Large intestine (tissue), 3 donors: Measurements from ENCODE around the gene BRAT1. TPM values are rescaled to one million over a fixed set of nuclear protein-coding genes. Genes with fewer than 3 reads are reported as not detected.

Experiments
- DNase-seq, 2 donors: peaks; one replicate each; pipeline versions ENCODE4 v3.0.0 to v3.0.0-alpha.2; 2013
- H3K27ac ChIP-seq: one replicate; pipeline ENCODE4 v1.5.1; 2013; ENCODE audit warnings: low read length
- H3K27me3 ChIP-seq: 2 replicates; pipeline ENCODE4 v1.6.1; 2013; ENCODE audit warnings: low read length; ENCODE audit not compliant: control insufficient read depth, insufficient read depth
- H3K36me3 ChIP-seq: 2 replicates; pipeline ENCODE4 v1.6.1; 2013; ENCODE audit warnings: low read length; ENCODE audit not compliant: control insufficient read depth, insufficient read depth
- H3K4me1 ChIP-seq: one replicate; pipeline ENCODE4 v1.6.1; 2013; ENCODE audit warnings: low read length; ENCODE audit not compliant: control insufficient read depth, insufficient read depth
- H3K4me3 ChIP-seq: one replicate; pipeline ENCODE4 v1.5.1; 2013; ENCODE audit warnings: low read length
- H3K9me3 ChIP-seq: one replicate; pipeline ENCODE4 v1.6.1; 2013; ENCODE audit warnings: mild to moderate bottlenecking, low read depth, low read length, moderate library complexity; ENCODE audit not compliant: control insufficient read depth
- WGBS: methylation state at CpG from one replicate; pipeline ENCODE4 v1.1.5; 2013; ENCODE audit warnings: low lambda C conversion rate; ENCODE audit not compliant: insufficient coverage; 5-methylcytosine and 5-hydroxymethylcytosine counted together
- polyA plus RNA-seq: library from polyadenylated mRNA; unstranded; fragments of 120-200 nt; gene quantifications from one replicate; pipeline ENCODE4 v1.2.1, GENCODE V29; 2013

The BRAT1 gene
- polyA plus RNA-seq, 1 donor: 27.1 TPM

DNA sequence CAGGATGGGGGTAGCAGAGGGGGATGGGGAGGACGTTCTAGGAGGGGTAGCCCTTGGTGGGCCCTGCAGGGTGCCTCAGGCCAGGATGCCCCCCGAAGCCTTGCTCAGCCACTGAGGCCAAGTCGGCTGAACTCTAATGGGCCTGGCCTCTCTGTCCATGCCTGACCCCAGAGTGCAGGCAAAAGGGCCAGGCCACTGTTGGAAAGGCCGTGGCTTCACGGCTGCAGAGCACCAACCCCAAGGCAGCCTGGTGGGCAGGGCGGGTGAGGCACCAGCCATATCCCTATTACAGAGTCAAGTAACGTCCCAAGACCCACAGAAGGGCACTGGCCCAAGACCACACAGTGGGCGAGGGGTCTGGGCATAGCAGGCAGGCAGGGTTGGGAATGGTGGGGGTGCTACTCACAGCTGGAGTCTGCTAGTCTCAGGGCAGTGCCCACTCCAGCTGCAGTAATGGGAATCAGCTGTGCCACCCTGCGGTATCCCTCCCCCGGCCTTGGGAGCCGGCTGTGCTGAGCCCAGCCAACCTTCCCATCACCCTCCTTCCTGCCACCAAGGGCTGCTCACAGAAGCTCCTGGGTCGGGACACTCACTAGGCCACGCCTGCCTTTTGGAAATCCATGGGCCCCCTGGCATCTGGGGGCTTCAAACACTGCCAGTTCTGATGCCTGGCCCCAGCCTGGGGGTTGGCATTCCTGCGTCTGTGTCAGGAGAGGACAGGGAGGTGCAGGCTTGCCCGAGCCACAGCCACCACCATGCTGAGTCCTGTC, 39.7 kb downstream of the BRAT1 start:
- Histone ChIP-seq H3K27ac (no peak overlapping the region), H3K36me3 (no peaks in the 10 kb centered on the region), H3K9me3 (peaks cover 3% of the 10 kb centered on the region), H3K4me3 (no peak overlapping the region), H3K4me1 (peaks cover 42% of the 10 kb centered on the region), H3K27me3 (peaks cover 36% of the 10 kb centered on the region)
- WGBS: no CpG with 5 or more reads among the region's 15 CpGs
- no peak for DNase-seq

DNA sequence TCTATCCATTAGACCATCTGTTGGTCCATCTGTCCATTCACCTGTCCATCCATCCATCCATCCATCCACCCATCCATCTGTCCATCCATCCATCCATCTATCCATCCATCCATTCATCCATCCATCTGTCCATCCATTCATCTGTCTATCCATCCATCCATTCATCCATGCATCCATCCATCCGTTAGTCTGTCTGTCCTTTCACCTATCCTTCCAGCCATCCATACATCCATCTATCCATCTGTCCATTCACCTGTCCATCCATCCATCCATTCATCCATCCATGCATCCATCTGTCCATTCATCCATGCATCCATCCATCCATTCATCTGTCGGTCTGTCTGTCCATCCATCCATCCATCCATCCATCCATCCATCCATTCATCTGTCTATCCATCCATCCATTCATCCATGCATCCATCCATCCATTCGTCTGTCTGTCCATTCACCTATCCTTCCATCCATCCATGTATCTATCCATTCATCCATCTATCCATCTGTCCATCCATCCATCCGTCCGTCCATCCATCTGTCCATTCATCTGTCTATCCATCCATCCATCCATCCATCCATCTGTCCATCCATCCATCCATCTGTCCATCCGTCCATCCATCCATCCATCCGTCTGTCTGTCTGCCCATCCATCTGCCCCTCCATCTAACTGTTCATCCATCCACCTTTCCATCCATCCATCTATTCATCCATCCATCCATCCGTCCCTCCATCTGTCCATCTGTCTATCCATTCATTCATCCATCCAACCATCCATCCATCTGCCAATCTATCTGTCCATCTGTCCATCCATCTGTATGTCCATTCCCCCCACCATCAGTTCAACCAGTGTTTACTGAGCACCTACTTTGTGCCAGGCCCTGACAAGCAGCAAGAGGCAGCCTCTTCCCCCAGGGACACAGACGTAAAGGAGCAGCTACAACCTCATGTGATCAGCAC, 40.6 kb downstream of the BRAT1 start:
- Histone ChIP-seq H3K27ac (no peak overlapping the region), H3K4me1 (peaks cover 40% of the 10 kb centered on the region), H3K9me3 (peaks cover 3% of the 10 kb centered on the region), H3K4me3 (no peak overlapping the region), H3K27me3 (peaks cover 44% of the 10 kb centered on the region), H3K36me3 (no peaks in the 10 kb centered on the region)
- WGBS: 90% methylated on average over 7 of the region's 9 CpGs
- DNase-seq: no peak

DNA sequence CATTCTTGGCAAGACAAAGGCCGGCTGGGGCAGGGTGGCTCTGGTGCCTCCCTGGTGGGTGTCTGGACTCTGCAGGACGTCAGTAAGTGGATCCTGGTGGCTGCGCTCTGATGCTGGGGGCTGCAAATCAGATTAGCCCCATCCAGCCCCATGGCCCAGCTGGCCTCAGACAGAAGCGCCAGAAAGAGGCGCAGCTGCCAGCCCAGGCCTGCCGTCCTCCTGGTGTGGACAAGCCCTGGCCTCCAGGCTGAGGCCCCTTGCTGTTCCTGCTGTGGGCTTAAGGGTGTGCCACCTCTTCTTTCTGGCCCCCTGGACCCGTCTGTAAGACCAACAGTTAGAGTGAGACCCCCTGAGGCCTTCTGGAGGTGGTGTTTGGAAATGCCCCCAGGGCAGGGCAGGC, 41.6 kb downstream of the BRAT1 start:
- Histone ChIP-seq H3K27me3 (peaks cover 50% of the 10 kb centered on the region), H3K27ac (no peak overlapping the region), H3K4me1 (peaks cover 36% of the 10 kb centered on the region), H3K4me3 (no peak overlapping the region), H3K36me3 (no peaks in the 10 kb centered on the region), H3K9me3 (peaks cover 8% of the 10 kb centered on the region)
- WGBS: no CpG with 5 or more reads among the region's 7 CpGs
- peak in 1 of 2 donors; percentile 17 for DNase-seq

DNA sequence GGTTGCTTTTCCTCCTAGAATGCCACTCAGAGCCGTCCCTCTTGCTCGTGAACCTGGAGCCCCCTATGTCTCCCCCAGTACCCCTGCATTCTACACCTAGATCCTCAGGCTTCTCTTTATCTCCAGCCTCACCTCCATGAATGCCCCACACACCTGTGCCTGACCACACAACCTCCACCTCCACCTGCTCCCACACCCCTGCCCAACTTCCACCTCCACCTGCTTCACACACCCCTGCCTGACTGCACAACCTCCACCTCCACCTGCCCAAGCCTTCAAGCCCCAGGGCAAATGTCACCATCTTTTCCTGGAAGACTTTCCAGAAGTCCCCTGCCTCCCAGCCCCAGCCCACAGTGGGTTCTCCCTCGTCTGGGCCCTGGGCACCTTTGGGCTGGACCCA, 42.6 kb downstream of the BRAT1 start:
- no peaks in the 10 kb centered on the region for H3K36me3 ChIP-seq
- WGBS: no CpG with 5 or more reads among the region's 3 CpGs
- no peak overlapping the region for H3K4me3 ChIP-seq
- no peak overlapping the region for H3K27ac ChIP-seq
- peaks cover 45% of the 10 kb centered on the region for H3K27me3 ChIP-seq
- H3K9me3 ChIP-seq: peaks cover 8% of the 10 kb centered on the region
- no peak for DNase-seq
- H3K4me1 ChIP-seq: peaks cover 30% of the 10 kb centered on the region

GRCh38 chr7:2512179-2512661, 43.1 kb downstream of the BRAT1 start:
- H3K4me3 ChIP-seq: no peak overlapping the region
- peak in 1 of 2 donors; percentile 17 for DNase-seq
- no CpG with 5 or more reads among the region's 12 CpGs for WGBS
- H3K4me1 ChIP-seq: peaks cover 25% of the 10 kb centered on the region
- H3K9me3 ChIP-seq: peaks cover 8% of the 10 kb centered on the region
- H3K36me3 ChIP-seq: no peaks in the 10 kb centered on the region
- H3K27ac ChIP-seq: no peak overlapping the region
- peaks cover 40% of the 10 kb centered on the region for H3K27me3 ChIP-seq

- H3K4me3 ChIP-seq: no peak overlapping the region
- H3K4me1 ChIP-seq: peaks cover 25% of the 10 kb centered on the region
These were observed 43.6 kb downstream of the BRAT1 start for GRCh38 chr7:2511769-2512168.

DNA sequence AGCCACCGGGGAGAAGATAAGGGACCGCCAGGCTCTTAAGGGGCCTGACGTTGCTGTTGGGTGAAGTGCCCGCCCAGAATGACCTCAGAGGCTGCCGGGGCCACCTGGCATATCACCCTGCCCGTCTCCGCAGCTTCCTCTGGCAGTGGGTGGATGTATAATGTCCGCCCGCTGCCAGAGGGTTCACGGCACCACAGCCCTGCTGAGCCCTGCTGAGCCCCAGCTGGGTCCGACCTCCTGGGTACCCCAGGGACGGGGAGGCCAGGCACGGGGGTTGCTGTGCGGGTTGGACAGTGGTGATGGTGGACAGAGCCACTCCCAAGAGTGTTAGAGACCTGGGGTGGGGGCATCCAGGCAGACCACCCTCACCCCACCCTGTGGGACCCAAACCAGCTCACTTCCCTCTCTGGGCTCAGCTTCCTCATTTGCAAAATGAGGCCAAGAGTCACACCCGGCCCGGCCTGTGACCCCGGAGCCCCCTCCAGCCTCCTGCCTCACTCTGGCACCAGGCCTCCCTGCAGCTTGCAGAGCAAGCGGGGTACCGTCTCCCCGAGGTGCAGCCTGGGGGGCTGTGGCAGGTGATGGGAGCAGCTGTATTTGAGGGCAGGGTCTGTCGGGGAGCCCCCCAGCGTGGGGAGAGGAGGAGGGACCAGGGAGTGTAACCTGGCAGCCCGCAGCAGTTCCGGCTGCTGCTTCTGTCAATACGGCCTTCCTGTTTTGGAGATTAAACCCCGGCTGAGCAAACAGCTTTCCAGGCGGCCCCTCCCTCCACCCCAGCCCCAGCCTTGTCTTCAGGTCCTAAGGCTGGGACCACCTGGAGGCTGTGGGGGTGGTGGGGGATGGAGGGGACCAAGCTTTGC, 44.2 kb downstream of the BRAT1 start:
- no CpG with 5 or more reads among the region's 27 CpGs for WGBS
- H3K36me3 ChIP-seq: no peaks in the 10 kb centered on the region
- no peak overlapping the region for H3K27ac ChIP-seq
- H3K9me3 ChIP-seq: peaks cover 8% of the 10 kb centered on the region
- peaks cover 40% of the 10 kb centered on the region for H3K27me3 ChIP-seq
- peaks cover 20% of the 10 kb centered on the region for H3K4me1 ChIP-seq
- H3K4me3 ChIP-seq: no peak overlapping the region
- DNase-seq: peak in 1 of 2 donors; percentile 56

More at GRCh38 chr7:2511769-2512168, 43.6 kb downstream of the BRAT1 start:
- Histone ChIP-seq H3K27ac (no peak overlapping the region), H3K9me3 (peaks cover 8% of the 10 kb centered on the region), H3K27me3 (peaks cover 40% of the 10 kb centered on the region), H3K36me3 (no peaks in the 10 kb centered on the region)
- no CpG with 5 or more reads among the region's 18 CpGs for WGBS
- DNase-seq: no peak

DNA sequence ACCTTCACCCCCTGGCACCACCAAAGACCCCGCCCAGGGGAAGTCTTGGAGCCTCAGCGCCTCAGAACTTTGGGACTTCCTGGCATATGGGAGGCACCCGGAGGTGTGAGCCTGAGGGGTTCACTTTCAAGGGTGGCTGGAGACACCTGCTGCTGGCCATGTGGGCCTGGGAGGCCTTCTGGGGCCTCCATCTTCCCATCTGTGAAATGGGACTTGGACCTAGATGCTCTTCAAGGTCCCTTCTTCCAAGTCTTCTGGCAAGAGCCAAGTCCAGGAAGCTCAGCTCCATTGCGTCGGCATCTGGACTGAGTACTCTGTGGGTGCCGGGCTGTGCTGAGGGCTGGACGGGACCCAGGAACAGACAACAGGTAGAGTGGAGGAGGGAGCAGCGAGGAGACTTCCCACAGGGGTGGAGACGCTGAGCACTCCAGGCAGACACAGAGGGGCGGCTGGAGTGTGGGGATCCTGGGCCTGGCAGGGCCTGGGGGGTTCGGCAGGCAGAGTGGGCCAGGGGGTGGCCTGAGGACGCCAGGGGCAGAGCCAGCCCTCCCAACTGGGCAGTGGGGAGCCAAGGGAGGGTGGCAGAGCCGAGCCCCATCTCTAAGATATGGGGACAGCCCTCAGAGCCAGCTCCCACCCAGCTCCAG, 45.1 kb downstream of the BRAT1 start:
- peaks cover 8% of the 10 kb centered on the region for H3K9me3 ChIP-seq
- H3K4me1 ChIP-seq: peaks cover 20% of the 10 kb centered on the region
- H3K27ac ChIP-seq: no peak overlapping the region
- no CpG with 5 or more reads among the region's 13 CpGs for WGBS
- peaks cover 40% of the 10 kb centered on the region for H3K27me3 ChIP-seq
- no peaks in the 10 kb centered on the region for H3K36me3 ChIP-seq
- H3K4me3 ChIP-seq: no peak overlapping the region
- DNase-seq: no peak

- Histone ChIP-seq H3K9me3 (peaks cover 8% of the 10 kb centered on the region), H3K27ac (no peak overlapping the region), H3K27me3 (peaks cover 40% of the 10 kb centered on the region), H3K4me1 (peaks cover 20% of the 10 kb centered on the region), H3K36me3 (no peaks in the 10 kb centered on the region), H3K4me3 (no peak overlapping the region)
- WGBS: no CpG with 5 or more reads among the region's 23 CpGs
- DNase-seq: no peak
These were observed 45.9 kb downstream of the BRAT1 start for GRCh38 chr7:2509298-2509906.
